HG03469 (cell line): Measurements from ENCODE around the gene HNRNPA2B1.

Source experiments
- ATAC-seq: cut with Tn5 transposase; IDR thresholded peaks from one replicate; pipeline ENCODE4 v1.9.1; 2021; ENCODE audit warnings: mild to moderate bottlenecking, moderate library complexity, moderate number of reproducible peaks; ENCODE audit not compliant: unreplicated experiment

HNRNPA2B1 gene

DNA sequence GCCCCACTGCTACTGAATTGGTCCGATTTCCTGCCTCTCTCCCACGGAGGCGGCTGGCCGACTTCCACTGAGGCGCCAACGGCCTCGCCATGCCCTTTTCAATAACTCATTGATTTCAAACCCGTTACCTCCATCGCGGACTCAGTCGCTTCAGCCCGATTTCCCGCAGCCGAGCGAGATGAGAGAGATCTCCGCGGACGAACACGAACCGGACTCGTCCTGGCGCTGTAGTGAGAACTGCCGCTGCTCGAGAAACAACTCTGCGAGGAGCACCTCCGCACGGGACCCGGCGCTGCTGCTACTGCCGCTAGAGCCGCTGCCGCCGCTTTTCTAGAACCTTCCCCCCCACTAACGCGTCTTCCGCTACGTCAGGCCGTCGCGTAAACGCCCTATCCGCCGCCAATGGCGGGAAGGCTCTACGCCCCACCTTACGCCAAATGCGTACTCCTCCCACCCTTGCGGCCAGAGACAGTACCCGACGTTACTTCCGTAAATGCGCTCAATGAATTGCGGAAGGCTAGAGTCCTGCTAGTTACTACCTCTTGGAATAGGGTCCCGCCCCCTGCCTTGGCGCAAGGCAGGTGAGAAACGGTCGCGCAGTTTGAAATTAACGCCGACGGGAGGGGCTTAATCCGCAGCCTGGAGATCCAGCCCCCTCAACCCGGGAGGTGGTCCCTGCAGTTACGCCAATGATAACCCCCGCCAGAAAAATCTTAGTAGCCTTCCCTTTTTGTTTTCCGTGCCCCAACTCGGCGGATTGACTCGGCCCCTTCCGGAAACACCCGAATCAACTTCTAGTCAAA lies at the start of gene HNRNPA2B1:
Gene HNRNPA2B1, minus strand, starts transcription at position 303 of the 803 bp plus-strand sequence. Its CDS starts 169 bp downstream, at position 134.
- peak; percentile 41 for ATAC-seq

DNA sequence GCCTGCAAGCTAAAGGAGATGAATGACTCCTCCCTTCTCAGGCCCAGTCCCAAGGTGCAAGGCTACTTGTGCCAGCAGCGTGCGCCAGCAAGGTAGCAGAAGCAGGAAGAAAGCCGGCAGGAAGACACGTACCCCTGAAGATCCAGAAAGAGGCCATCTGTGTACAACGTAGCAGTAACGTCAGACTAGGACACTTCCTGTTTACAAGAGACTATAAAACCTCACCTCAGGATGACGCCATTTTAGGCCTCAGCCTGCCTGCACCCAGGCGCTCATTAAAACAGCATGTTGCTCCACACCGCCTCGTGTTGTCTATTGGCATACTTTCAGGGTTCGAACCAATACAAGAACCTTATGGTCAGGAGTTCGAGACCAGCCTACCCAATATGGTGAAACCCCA lies 49.7 kb upstream of the HNRNPA2B1 start:
- ATAC-seq = no peak

DNA sequence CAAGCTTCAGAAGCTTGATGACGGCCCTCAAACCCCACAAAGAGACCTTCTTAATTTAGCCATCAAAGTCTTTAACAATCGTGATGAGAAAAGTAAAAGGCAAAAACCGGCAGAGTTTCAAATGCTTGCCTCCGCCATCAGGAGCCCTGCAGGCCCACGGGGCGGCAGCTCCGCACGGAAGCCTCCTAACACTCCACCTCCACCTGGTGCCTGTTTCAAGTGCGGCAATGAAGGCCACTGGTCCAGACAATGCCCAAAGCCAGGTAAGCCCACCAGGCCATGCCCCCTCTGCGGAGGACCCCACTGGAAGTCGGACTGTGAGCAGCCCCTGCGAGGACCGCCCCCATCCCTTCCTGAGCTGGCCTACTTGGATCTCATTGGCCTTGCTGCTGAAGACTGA lies 44.6 kb upstream of the HNRNPA2B1 start:
- no peak for ATAC-seq

DNA sequence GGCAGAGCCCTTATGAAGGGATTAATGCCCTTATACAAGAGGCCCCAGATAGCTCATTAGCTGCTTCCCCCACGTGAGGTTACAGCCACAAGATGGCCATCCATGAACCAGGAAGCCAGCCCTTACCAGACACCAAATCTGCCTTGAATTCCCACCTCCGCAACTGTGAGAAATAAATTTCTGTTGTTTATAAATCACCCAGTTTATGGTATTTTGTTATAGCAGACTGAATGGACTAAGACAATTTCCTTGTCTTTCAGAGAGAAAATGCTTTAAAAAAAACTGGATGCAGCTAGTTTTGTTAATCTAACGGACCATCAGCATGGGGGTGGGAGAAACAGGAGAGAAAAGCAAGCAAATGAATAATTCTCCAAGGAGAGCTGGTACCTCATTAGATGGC lies 37.5 kb upstream of the HNRNPA2B1 start:
- ATAC-seq = no peak

DNA sequence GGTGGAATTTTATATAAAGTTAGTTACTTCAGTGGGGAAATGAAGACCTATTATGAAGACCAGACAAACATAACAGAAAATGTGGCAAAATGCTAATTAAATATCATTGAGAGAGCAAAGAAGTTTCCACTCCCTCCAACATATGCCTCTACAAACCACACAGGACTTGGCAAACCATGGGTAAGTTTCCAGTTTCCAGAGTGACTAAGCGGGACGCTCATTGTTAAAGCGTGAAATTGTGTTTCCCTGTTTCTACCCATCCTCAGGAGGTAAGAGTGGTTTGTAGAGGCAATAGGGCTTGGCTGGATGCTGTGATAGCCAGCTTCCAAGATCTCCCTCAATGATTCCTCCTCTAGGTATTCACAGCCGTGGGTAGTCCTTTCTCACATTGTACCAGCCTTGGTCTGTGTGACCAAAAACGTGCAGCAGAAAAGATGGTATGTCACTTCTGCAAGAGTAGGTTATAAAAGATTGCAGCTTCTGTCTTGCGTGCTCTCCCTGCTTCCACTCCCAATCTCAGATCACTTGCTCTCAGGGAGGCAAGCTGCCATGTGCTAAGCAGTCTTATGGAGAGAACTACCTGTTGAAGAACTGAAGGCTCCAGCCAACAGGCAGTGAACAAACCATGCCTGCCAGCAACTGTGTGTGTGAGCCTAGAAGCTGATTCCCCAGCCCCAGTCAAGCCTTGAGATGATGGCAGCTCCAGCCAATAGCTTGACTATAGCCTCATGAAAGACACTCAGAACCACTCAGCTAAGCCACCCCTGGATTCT lies 36.7 kb upstream of the HNRNPA2B1 start:
- no peak for ATAC-seq

DNA sequence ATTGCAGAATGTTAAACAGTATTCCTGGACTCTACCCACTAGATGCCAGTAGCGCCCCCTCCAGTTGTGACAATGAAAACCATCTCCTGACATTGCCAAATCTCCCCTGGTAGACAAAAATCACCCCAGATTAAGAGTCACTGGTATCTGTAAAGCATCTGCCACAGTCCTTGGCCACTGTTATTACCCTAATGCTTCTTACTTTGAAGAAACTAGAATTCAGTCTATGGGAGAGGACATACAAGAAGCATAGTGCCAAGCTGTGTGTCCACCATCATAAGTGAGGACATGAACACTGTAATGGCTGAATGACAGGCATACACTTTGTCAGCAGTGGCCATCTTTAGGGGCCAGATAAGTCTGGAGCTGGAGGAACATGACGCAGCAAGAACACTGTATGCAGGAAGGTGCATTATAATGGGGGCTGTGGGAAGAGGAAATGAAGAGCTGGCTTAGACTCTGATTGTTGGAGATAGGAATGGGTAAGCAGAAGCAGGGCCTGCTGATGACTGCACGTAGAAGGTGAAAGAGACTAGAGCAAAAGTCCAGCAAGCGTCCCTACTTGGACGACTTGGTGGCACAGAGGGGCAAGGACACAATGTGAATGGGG lies 33.5 kb upstream of the HNRNPA2B1 start:
- no peak for ATAC-seq

DNA sequence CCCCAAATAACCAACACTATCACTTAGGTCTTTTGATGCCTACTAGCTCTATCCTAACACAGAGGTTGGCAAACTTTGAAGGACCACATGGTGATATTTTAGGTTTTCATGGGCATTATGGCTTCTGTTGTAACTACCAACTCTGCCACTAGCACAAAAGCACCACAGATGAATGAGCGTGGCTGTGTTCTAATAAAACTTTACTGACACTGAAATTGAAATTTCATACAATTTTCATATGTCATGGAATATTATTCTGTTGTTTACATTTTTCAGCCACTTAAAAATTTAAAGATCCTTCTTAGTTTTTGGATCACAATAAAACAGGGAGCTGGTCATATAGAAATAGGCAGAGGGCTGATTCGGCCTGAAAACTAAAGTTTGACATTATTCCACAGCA lies 27.4 kb upstream of the HNRNPA2B1 start:
- ATAC-seq = no peak

DNA sequence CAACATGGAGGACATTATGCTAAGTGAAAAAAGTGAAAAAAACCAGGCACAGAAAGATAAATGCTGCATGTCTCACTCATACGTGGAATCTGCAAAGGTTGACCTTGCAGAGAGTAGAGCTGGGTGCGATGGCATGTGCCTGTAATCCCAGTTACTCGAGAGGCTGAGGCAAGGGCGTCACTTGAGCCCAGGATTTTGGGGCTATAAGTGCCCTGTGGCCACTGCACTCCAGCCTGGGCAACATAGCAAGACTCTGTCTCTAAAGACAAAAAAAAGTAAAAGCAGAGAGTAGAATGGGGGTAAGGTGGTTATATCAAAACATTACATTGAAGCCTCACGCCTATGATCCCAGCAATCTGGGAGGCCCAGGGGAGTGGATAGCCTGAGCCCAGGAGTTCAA lies 23.8 kb upstream of the HNRNPA2B1 start:
- no peak for ATAC-seq

DNA sequence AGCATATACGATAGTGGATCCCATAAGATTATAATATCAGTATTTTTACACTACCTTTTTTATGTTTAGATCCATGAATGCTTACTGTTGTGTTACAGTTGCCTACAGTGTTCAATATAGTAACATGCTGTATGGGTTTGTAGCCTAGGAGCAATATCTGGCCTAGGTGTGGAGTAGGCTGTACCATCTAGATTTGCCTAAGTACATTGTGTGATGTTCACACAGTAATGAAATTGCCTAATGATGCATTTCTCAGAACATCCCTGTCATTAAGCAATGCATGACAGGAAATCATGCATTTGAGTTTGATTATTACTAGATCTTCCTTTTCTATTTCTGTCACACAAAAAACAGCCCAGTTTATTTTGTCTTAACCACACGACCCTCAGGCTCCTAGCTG lies 15.5 kb upstream of the HNRNPA2B1 start:
- ATAC-seq = no peak

DNA sequence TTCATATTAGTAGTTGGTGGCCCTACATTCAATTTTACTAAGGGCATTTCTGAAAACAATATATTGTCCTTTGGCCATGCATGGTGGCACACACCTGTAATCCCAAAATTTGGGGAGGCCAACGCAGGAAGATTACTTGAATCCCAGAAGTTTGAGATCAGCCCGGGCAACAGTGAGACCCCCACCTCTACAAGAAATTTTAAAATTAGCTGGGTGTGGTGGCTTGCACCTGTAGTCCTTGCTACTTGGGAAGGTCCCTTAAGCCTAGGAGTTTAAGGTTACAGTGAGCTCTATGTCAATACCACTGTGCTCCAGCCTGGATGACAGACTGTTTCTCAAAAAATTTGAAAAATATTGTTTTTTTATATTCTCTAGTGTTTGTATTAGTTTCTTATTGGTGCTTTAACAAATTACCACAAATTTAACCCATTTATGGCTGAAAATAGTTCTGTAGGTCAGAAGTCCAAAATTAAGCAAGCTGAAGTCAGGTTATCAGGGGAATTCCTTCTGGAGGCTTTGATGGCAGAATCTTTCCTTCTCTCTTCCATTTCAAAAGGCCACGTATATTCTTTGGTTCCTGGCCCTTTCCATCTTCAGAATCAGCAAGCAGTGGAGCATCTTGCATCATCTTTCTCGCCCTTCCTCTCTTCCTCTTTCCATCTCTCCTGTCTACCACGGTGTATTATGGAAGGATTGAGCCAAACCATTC lies 13.4 kb upstream of the HNRNPA2B1 start:
- no peak for ATAC-seq

DNA sequence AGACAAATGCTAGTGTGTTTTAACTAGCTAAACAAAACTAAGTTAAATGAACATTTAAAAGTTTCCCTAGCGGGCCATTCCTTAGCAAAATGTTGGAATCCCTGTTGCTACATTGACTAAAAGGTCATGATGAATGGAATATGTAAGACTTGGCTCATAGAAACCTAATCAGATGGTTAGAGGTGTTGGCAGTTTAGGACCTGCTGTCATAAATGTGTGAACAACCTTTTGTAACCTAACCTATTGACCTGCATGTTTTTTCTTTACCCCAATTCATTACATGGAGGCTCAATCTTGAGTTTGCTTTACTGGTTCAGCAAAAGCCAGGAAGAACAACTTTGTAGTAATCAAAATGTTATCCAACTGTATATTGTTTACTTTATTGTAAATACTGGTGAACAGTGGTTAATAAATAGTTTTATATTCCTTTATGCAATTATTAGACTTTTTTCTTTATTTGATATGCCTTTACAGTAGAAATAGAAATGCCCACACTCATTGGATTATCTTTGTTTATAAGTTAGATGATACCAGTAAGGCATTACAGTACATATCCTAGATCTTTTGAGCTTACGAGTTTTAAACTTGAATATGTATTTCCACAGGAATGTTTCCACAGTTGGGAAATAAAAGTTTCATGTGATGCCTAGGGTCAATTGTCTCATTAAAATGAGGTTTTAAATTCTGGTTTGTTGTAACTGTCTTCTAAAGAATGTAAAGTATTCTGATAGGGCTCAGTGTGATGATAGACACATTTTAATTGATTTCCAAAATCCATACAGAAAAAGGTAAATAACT lies 12.6 kb upstream of the HNRNPA2B1 start:
- no peak for ATAC-seq

DNA sequence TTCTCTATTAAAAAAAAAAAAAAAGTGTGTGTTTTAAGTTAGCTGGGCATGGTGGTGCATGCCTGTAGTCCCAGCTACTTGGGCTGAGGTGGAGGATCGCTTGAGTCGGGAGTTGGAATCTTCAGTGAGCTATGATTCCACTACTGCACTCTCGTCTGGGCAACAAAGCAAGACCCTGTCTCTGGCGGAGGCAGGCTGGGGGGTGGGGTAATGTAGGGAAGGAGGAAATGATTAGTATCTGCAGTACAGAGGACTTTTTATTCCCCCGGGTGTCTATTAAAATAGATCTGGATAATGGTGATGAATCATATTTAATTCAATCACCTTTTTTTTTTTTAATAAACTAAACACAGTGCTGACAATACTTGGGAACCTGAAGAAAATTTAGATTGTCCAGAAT lies 7.5 kb upstream of the HNRNPA2B1 start:
- no peak for ATAC-seq

DNA sequence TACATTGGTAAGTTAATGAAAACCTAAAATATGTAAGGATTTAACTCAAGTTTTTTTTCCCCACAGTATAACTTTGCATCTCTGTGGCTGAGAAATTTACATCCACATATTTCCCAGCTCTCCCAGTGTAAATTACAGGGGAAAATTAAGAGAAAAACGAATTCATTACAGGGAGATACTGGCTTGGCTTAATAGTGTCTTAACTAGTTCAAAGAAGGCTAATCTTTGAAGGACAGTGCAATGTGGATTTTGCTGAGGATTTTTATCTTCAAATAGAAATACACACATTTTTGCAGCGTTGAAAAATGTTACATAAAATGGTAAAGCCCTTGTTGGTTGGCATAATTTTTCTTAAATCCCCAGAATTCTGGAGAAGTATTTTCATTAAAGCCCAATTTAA lies 2.5 kb upstream of the HNRNPA2B1 start:
- ATAC-seq = no peak

DNA sequence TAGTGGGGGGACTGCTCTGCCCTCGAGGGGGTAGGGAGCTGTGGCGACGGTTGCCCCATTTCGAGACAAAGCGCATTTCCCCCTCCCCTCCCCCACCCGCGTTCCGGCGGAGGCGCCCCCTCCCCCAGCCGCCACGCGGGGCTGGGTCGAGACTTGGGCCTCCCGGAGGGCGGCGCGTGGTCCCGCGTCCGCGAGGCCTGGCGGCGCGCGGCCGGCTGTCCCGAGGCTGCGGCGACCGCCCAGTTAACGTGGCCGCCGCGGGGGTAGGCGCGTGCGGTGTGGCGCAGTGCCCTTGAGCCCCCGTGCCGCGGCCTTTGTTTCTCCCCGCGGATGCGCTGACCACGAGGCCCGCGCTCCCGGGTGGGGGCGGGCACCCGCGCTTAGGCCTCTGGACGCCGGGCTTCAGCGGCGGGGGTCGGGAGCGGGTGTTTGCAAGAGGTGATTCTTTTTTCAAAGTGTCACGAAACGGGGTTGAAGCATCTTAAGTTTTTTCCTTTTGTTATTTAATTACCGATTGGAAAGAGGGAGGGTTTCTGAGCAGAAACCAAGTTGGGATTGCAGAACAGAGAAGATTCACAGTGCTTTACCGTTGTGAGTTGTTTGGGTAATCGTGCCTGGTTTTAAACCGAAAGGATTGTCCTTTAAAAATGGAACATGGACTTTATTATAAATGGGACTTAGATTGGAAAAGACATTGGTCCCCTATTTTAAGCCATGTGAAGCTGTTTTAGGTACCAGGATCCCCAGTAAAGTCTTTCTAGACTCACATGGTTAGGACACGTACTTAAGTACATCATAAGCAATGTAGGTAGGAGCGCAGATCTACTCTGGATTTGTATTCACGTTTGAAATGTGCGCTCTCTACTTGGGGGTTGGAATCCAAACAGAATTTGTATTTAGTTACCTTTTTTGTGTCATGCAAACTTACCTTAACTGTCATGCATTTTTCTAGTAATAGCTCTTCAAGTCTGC lies 1.8 kb upstream of the HNRNPA2B1 start:
- no peak for ATAC-seq

DNA sequence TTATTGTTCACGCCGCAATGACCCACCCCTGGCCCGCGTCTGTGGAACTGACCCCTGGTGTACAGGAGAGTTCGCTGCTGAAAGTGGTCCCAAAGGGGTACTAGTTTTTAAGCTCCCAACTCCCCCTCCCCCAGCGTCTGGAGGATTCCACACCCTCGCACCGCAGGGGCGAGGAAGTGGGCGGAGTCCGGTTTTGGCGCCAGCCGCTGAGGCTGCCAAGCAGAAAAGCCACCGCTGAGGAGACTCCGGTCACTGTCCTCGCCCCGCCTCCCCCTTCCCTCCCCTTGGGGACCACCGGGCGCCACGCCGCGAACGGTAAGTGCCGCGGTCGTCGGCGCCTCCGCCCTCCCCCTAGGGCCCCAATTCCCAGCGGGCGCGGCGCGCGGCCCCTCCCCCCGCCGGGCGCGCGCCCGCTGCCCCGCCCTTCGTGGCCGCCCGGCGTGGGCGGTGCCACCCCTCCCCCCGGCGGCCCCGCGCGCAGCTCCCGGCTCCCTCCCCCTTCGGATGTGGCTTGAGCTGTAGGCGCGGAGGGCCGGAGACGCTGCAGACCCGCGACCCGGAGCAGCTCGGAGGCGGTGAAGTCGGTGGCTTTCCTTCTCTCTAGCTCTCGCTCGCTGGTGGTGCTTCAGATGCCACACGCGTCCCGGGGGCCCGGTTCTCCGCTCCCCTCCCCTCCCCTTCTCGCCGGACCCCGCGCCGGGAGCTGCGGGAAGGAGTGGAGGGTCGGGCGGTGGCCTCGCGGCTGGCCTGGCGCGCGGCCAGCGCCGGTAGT lies 887 bp upstream of the HNRNPA2B1 start, which contains the start of gene CBX3:
Gene CBX3, plus strand, starts transcription at position 499 of the 772 bp plus-strand sequence. CDS start 1,254 bp downstream, outside the sequence.
- peak; percentile 30 for ATAC-seq

DNA sequence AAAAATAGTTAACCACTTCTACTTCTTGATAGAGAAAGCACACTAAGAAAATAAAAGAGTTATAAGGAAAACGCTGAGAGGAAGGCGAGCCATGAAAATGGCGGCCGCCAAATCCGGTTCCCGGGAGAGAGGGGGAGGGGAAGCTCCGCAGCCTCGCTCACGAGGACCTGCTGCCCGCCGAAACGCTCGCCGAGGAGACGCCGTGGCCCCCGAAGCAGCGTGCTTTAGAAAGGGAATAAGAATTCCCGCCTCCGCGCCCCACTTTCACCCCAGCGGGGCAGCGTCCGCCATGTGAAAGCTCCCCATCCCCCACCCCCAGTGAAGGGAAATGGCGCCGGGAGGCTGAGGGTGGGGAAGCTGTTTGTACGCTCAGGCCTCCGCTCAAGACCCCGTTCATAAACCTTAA lies 505 bp downstream of the HNRNPA2B1 start:
- ATAC-seq = no peak

DNA sequence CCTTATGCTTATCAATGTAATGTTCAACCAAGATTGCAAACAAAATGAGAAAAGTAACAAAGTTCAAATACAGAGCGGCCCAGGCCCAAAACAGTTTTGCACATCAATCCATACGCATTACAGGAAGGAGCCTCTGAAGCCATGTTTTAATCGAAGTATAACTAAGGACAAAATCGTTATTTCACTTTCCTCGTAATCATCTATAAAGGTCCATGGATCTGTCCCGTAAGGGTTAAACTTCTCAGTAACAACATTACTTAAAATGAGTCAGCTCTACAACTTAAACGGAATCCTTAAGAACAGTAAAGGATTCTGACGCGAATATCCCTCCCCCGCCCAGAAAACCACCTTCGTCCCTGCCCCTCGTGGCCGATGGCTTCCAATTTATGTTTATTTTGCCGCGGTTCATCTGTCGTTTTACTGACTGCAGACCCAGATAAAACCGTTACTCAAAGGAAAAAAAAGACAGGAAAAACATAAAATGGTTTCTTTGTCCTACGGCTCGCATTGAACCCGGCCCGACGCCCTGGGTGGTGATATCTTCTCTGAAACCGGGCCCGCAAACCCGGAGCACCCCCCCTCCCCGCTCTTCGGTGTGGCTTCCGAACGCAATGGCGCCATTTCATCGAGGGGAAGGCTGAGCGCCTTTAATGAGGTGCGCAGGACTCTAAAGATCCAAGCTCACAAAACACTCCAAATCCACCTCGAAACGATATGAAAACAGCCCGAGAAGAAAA lies 1.1 kb downstream of the HNRNPA2B1 start:
- ATAC-seq = no peak

DNA sequence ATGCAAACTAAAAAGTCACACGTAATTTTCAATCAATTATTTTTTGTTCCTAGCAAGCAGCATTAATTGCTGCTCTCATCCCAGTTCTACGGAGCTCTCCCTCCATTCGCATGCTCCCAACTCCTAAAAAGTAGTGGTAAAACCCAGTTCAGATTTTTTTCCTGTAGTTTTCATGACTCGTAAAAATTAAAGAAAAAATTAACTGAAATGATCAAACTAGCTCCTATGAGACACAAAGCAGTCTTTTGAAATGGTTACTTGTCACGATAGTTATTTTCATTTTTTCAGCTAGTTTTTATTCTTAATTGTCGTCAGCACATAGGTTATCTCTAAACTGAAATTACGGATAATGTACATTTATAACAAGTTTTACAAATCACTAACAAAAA lies 1.8 kb downstream of the HNRNPA2B1 start:
- no peak for ATAC-seq
